K562 (cell line): ENCODE results near the gene BNIP5. TPM values are rescaled to one million over a fixed set of nuclear protein-coding genes. Genes with fewer than 3 reads are reported as not detected.

Source experiments
- BRF1 ChIP-seq: IDR thresholded peaks from 3 replicates; pipeline ENCODE4 v1.6.1; 2011; ENCODE audit warnings: borderline replicate concordance, mild to moderate bottlenecking; ENCODE audit not compliant: insufficient read length; ENCODE audit errors: extremely low read depth
- C11orf30 ChIP-seq: fragments of 450-650 bp; IDR thresholded peaks from 2 replicates; pipeline ENCODE4 v1.6.1; 2016; ENCODE audit warnings: low read depth, mild to moderate bottlenecking
- CHD4 ChIP-seq: fragments of 200-600 bp; sonication (generic); IDR thresholded peaks from 3 replicates; pipeline ENCODE4 v1.6.1; 2012; ENCODE audit warnings: low read depth, mild to moderate bottlenecking, mixed read lengths, low read length, inconsistent platforms; ENCODE audit not compliant: insufficient read depth, insufficient replicate concordance, poor library complexity, severe bottlenecking
- EHMT2 ChIP-seq: fragments of 450-650 bp; IDR thresholded peaks from 2 replicates; pipeline ENCODE4 v1.6.1; 2018; ENCODE audit warnings: antibody characterized with exemption
- FIP1L1 ChIP-seq: fragments of 200-400 bp; formaldehyde crosslinking; IDR thresholded peaks from 2 replicates; pipeline ENCODE4 v1.6.1; 2018; ENCODE audit warnings: mild to moderate bottlenecking, low read depth, low read length; ENCODE audit not compliant: poor library complexity, severe bottlenecking
- MAFG ChIP-seq: fragments of 450-650 bp; conservative IDR thresholded peaks from 2 replicates; pipeline ENCODE4 v1.6.1; 2016; ENCODE audit warnings: missing genetic modification characterization, missing compliant biosample characterization
- MCM7 ChIP-seq, 2 experiments: fragments of 450-650 bp; IDR thresholded peaks; 2 replicates each; pipeline ENCODE4 v1.6.1; 2016 to 2018
- NFRKB ChIP-seq: fragments of 450-650 bp; IDR thresholded peaks from 2 replicates; pipeline ENCODE4 v1.6.1; 2016; ENCODE audit warnings: low read depth
- NFXL1 ChIP-seq: fragments of 450-650 bp; formaldehyde crosslinking; IDR thresholded peaks from 2 replicates; pipeline ENCODE4 v1.4.0; 2021; ENCODE audit warnings: mild to moderate bottlenecking
- NR2F6 ChIP-seq: fragments of 450-650 bp; formaldehyde crosslinking; IDR thresholded peaks from 2 replicates; pipeline ENCODE4 v1.4.0; 2020; ENCODE audit warnings: mild to moderate bottlenecking
- PCBP2 ChIP-seq: fragments of 200-400 bp; formaldehyde crosslinking; IDR thresholded peaks from 2 replicates; pipeline ENCODE4 v1.6.1; 2018; ENCODE audit warnings: low read length, low read depth, mild to moderate bottlenecking, moderate library complexity; ENCODE audit not compliant: poor library complexity, severe bottlenecking
- PREB ChIP-seq: sonication (generic); formaldehyde crosslinking; IDR thresholded peaks from 2 replicates; pipeline ENCODE4 v1.8.1; 2023; ENCODE audit warnings: mild to moderate bottlenecking, missing genetic modification reagents
- PTRF ChIP-seq: fragments of 450-650 bp; IDR thresholded peaks from 2 replicates; pipeline ENCODE4 v1.6.1; 2016; ENCODE audit warnings: mild to moderate bottlenecking, missing genetic modification characterization, missing compliant biosample characterization
- SIN3B ChIP-seq: fragments of 450-650 bp; IDR thresholded peaks from 2 replicates; pipeline ENCODE4 v1.6.1; 2017; ENCODE audit warnings: low read depth, mild to moderate bottlenecking, moderate library complexity
- SNAPC5 ChIP-seq: fragments of 250-450 bp; sonication (Bioruptor Pico); IDR thresholded peaks from 2 replicates; pipeline ENCODE4 v1.8.0; 2021; ENCODE audit warnings: moderate library complexity, mild to moderate bottlenecking, inconsistent platforms
- ZBED1 ChIP-seq: IDR thresholded peaks from 2 replicates; pipeline ENCODE4 v1.6.1; 2014
- ZKSCAN3 ChIP-seq: fragments of 250-450 bp; sonication (Bioruptor Pico); IDR thresholded peaks from 2 replicates; pipeline ENCODE4 v1.4.0; 2020
- ZNF253 ChIP-seq: fragments of 250-450 bp; sonication (Bioruptor Pico); conservative IDR thresholded peaks from 2 replicates; pipeline ENCODE4 v1.6.1; 2021; ENCODE audit warnings: mild to moderate bottlenecking
- ZNF324 ChIP-seq: fragments of 250-450 bp; sonication (Bioruptor Pico); IDR thresholded peaks from 2 replicates; pipeline ENCODE4 v1.4.0; 2020; ENCODE audit warnings: mild to moderate bottlenecking
- polyA plus RNA-seq, 8 experiments: library from polyadenylated mRNA; depleted of rRNA in 4 of 8; stranded (reverse) in 5 of 8; unstranded in 3 of 8; fragments of >200 nt; fragmentation: Nextera tagmentation in 2 of 8; fragmentation: Illumina TruSeq in 1 of 8; extraction: Ambion mirVana in 2 of 8; extraction: Trizol in 1 of 8; gene quantifications; 2 replicates each; pipeline versions ENCODE4 v1.2.1 to v1.2.3, GENCODE V29; 2011 to 2014; ENCODE audit warnings: inconsistent platforms in 1 of 8, missing spikeins in 1 of 8
- total RNA-seq, 7 experiments: library from RNA; depleted of rRNA in 6 of 7; stranded (reverse); fragments of >200 nt in 6 of 7; fragmentation: Illumina TruSeq in 2 of 7; extraction: Trizol in 2 of 7; gene quantifications; 2 replicates each; pipeline versions ENCODE4 v1.2.1 to v1.2.3, GENCODE V29; 2011 to 2021; ENCODE audit warnings: low replicate concordance in 1 of 7
- TF ChIP-seq, protein P1 (sequence below), 2 experiments: fragments of 450-650 bp; formaldehyde crosslinking in 1 of 2; IDR thresholded peaks; 2 replicates each; pipeline versions ENCODE4 v1.4.0 to v1.6.1; 2014 to 2020; ENCODE audit warnings: mild to moderate bottlenecking in 2 of 2, borderline replicate concordance in 1 of 2, low read depth in 1 of 2

The BNIP5 gene
- total and polyA plus RNA-seq, 9 of the 15 experiments (the other 6 are each of a cell fraction or from before 2014, with no cell fraction given) = not detected

DNA sequence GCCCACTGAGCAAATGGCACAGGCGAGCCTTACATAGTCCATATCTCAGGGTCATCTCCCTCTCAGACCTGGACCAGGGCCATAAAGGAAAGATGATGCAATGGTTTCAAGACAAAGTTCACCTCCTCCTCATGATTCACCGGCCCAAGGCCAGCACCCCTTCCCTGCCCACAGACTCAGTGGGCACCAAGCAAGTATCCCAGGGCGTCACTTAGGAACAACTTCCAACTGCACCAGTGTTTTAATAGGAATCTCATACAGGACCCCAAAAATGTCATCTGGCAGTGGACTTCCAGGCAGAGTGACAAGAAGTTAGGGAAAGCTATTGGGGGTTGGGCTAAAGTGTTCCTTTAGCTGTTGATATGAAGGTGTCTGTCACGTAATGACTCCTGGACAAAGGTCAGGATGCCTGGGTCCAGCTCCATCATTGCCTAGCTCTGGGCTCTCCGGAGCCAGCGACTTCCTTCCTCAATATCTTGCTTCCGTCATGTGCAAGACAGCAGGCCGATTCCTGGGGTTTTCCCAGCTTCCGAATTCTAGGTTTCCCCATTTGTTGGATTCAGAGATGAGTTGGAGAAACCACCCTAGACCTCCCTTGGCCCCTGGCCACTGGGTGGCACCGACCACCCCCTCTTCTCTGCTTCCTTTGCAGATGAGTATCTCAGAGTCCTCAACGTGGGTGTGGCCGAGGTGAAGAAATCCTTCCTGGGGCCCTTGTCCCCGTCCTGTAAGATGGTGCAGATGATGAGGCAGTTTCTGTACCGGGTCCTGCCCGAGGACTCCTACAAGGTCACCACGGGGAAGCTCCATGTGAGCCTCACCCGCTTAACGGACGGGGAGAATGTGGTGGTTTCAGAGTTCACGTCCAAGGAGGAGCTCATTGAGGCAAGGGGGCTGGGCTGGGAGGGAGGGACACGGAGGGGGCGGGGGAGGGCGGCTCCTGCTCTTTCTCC is 45.7 kb downstream of the BNIP5 start (continued):
- TF ChIP-seq PREB (CRISPR knock-in tag) (no peak), C11orf30 (peak; percentile 55; the same call in 1 of the 2 replicates), EHMT2 (no peak), NFRKB (peak; percentile 77; the same call in 1 of the 2 replicates), ZNF253 (CRISPR knock-in tag) (no peak), MAFG (tag) (peak; percentile 57), FIP1L1 (no peak), PTRF (tag) (no peak), ZNF324 (CRISPR knock-in tag) (no peak), CHD4 (peak; percentile 61), BRF1 (no peak), ZBED1 (no peak), ZKSCAN3 (CRISPR knock-in tag) (no peak), SNAPC5 (CRISPR knock-in tag) (no peak), NFXL1 (CRISPR knock-in tag) (no peak), MCM7 (IDR thresholded peaks at IDR 0.05) (no peak), NR2F6 (no peak), SIN3B (no peak), PCBP2 (no peak)
- TF ChIP-seq, protein P1, sequence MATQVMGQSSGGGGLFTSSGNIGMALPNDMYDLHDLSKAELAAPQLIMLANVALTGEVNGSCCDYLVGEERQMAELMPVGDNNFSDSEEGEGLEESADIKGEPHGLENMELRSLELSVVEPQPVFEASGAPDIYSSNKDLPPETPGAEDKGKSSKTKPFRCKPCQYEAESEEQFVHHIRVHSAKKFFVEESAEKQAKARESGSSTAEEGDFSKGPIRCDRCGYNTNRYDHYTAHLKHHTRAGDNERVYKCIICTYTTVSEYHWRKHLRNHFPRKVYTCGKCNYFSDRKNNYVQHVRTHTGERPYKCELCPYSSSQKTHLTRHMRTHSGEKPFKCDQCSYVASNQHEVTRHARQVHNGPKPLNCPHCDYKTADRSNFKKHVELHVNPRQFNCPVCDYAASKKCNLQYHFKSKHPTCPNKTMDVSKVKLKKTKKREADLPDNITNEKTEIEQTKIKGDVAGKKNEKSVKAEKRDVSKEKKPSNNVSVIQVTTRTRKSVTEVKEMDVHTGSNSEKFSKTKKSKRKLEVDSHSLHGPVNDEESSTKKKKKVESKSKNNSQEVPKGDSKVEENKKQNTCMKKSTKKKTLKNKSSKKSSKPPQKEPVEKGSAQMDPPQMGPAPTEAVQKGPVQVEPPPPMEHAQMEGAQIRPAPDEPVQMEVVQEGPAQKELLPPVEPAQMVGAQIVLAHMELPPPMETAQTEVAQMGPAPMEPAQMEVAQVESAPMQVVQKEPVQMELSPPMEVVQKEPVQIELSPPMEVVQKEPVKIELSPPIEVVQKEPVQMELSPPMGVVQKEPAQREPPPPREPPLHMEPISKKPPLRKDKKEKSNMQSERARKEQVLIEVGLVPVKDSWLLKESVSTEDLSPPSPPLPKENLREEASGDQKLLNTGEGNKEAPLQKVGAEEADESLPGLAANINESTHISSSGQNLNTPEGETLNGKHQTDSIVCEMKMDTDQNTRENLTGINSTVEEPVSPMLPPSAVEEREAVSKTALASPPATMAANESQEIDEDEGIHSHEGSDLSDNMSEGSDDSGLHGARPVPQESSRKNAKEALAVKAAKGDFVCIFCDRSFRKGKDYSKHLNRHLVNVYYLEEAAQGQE (IDR thresholded peaks at IDR 0.05; ENCODE audit: borderline replicate concordance) = no peak
- TF ChIP-seq, protein P1 (CRISPR knock-in tag; IDR thresholded peaks at IDR 0.05; ENCODE audit: low read depth) = no peak
